Measurements from ENCODE around the gene PCIF1.

PCIF1 gene

DNA sequence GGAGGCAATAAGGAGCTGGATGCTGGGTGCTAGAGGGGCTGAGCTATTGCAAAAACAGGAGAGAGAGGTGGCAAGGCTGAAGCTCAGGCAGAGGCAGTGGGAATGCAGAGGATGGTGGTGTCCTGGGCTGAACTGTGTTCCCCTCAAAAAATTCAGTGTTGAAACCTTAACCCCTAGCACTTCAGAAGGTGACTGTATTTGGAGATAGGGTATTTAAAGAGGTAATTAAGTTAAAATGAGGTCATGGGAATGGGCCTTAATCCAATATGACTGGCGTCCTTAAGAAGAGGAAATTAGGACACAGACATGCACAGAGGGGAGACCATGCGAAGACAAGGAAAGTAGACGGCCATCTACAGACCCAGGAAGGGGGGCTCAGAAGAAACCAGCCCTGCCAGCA is 62.7 kb downstream of the PCIF1 start:
- DNase-seq: no peak

Measured in HCEC 1CT (cell line).